K562 (cell line): ENCODE results near the gene PTCRA. TPM values are rescaled to one million over a fixed set of nuclear protein-coding genes. Genes with fewer than 3 reads are reported as not detected.

Source experiments
- ARNT ChIP-seq, 2 experiments: fragments of 450-650 bp; IDR thresholded peaks; 2 replicates each; pipeline ENCODE4 v1.6.1; 2016; ENCODE audit warnings: mild to moderate bottlenecking in 1 of 2
- CBX2 ChIP-seq: fragments of 200-600 bp; sonication (generic); IDR thresholded peaks from one replicate; pipeline ENCODE4 v1.6.1; 2012; ENCODE audit warnings: mild to moderate bottlenecking, low read length, inconsistent platforms; ENCODE audit not compliant: insufficient read depth, poor library complexity, severe bottlenecking
- FOXM1 ChIP-seq, 2 experiments: fragments of 450-650 bp in 1 of 2; sonication (generic) in 1 of 2; formaldehyde crosslinking in 1 of 2; IDR thresholded peaks; 2 replicates each; pipeline versions ENCODE4 v1.6.1 to v1.9.0; 2017 to 2022; ENCODE audit warnings: low read depth in 2 of 2, mild to moderate bottlenecking in 2 of 2, missing genetic modification reagents in 1 of 2, moderate library complexity in 1 of 2
- GABPA ChIP-seq: fragments of 200-800 bp; sonication (Bioruptor generic); conservative IDR thresholded peaks from 2 replicates; pipeline ENCODE4 v1.6.1; 2016; ENCODE audit warnings: low read depth, missing genetic modification characterization, missing compliant biosample characterization
- HIVEP1 ChIP-seq: fragments of 250-450 bp; sonication (Bioruptor Pico); IDR thresholded peaks from 2 replicates; pipeline ENCODE4 v1.4.0; 2020; ENCODE audit warnings: mild to moderate bottlenecking
- NCOA6 ChIP-seq: fragments of 450-650 bp; IDR thresholded peaks from 2 replicates; pipeline ENCODE4 v1.6.1; 2017; ENCODE audit warnings: mild to moderate bottlenecking
- PCBP1 ChIP-seq: fragments of 200-400 bp; formaldehyde crosslinking; IDR thresholded peaks from 2 replicates; pipeline ENCODE4 v1.6.1; 2018; ENCODE audit warnings: mild to moderate bottlenecking, low read depth, low read length; ENCODE audit not compliant: poor library complexity, severe bottlenecking
- PML ChIP-seq: IDR thresholded peaks from 2 replicates; pipeline ENCODE4 v1.6.1; 2012; ENCODE audit warnings: low read length, inconsistent platforms
- SRSF1 ChIP-seq: fragments of 200-400 bp; formaldehyde crosslinking; IDR thresholded peaks from 2 replicates; pipeline ENCODE4 v1.6.1; 2017; ENCODE audit warnings: mild to moderate bottlenecking, low read depth, low read length, moderate library complexity
- TGIF2 ChIP-seq: sonication (generic); formaldehyde crosslinking; IDR thresholded peaks from 2 replicates; pipeline ENCODE4 v1.8.1; 2022; ENCODE audit warnings: mild to moderate bottlenecking, missing genetic modification reagents, moderate library complexity
- YBX1 ChIP-seq: fragments of 450-650 bp; IDR thresholded peaks from 2 replicates; pipeline ENCODE4 v1.7.1; 2016; ENCODE audit warnings: mild to moderate bottlenecking
- ZNF134 ChIP-seq: fragments of 250-450 bp; sonication (Bioruptor Pico); conservative IDR thresholded peaks from 2 replicates; pipeline ENCODE4 v1.4.0; 2020
- ZNF165 ChIP-seq: fragments of 250-450 bp; sonication (Bioruptor Pico); IDR thresholded peaks from 2 replicates; pipeline ENCODE4 v1.4.0; 2020; ENCODE audit warnings: borderline replicate concordance
- ZNF232 ChIP-seq: sonication (generic); formaldehyde crosslinking; IDR thresholded peaks from 2 replicates; pipeline ENCODE4 v1.8.0; 2022; ENCODE audit warnings: mild to moderate bottlenecking, missing genetic modification reagents
- polyA plus RNA-seq, 8 experiments: library from polyadenylated mRNA; depleted of rRNA in 4 of 8; stranded (reverse) in 5 of 8; unstranded in 3 of 8; fragments of >200 nt; fragmentation: Nextera tagmentation in 2 of 8; fragmentation: Illumina TruSeq in 1 of 8; extraction: Ambion mirVana in 2 of 8; extraction: Trizol in 1 of 8; gene quantifications; 2 replicates each; pipeline versions ENCODE4 v1.2.1 to v1.2.3, GENCODE V29; 2011 to 2014; ENCODE audit warnings: inconsistent platforms in 1 of 8, missing spikeins in 1 of 8
- total RNA-seq, 7 experiments: library from RNA; depleted of rRNA in 6 of 7; stranded (reverse); fragments of >200 nt in 6 of 7; fragmentation: Illumina TruSeq in 2 of 7; extraction: Trizol in 2 of 7; gene quantifications; 2 replicates each; pipeline versions ENCODE4 v1.2.1 to v1.2.3, GENCODE V29; 2011 to 2021; ENCODE audit warnings: low replicate concordance in 1 of 7
- TF ChIP-seq, protein P1 (sequence below): sonication (generic); formaldehyde crosslinking; IDR thresholded peaks from 2 replicates; pipeline ENCODE4 v1.8.0; 2022; ENCODE audit warnings: mild to moderate bottlenecking, missing genetic modification reagents
- TF ChIP-seq, protein P2 (sequence below): fragments of 450-650 bp; formaldehyde crosslinking; IDR thresholded peaks from 2 replicates; pipeline ENCODE4 v1.4.0; 2020; ENCODE audit warnings: mild to moderate bottlenecking, moderate library complexity
- TF ChIP-seq, protein P3 (sequence below): fragments of 150-350 bp; conservative IDR thresholded peaks from 2 replicates; pipeline ENCODE4 v1.6.1; 2014; ENCODE audit warnings: low read length

The PTCRA gene
- total and polyA plus RNA-seq, 9 of the 15 experiments (the other 6 are each of a cell fraction or from before 2014, with no cell fraction given), result 0.21 TPM; not detected in 8

DNA sequence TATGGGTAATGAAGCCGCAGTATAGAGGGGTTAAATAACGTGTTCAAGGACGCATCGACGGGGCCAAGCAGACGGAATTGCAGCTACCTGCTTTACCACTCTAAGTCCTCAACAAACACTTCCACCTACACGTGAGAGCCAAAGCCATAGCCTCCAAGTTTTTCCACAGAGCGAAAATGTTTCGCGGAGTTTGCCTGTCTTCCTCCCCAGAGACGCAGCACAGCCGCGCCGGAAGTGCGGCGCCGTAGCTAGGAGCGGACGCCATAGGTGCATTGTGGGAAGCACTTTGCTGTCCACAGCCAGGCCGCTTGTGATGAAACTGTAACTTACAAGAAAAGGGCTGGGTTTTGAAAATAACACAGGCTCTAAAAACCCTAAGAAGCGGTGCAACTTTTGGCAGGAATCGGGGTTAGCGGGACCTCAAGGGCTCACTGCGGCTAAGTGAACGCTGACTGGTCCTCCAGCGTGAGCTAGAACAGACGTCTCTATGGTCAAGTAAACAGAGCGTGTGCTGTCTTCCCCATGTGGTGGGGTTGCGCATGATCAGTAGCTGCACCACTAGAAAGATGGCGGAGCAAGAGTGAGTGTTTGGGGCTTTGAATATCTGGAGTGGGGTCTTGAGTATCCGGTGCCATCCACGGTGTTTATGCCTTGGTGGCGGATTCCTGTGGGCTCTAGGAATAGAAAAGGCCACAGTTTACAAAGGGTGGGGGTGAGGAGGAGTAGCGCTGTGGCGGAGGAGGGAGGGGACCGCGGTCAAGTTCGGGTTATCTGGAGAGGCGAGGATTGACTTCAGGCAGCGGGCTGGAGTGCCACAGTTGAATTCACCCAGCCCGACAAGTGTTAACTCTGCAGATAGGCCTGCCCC, 36.2 kb upstream of the PTCRA start, which contains the start of gene RPL7L1 (continued):
- TF ChIP-seq, protein P1, sequence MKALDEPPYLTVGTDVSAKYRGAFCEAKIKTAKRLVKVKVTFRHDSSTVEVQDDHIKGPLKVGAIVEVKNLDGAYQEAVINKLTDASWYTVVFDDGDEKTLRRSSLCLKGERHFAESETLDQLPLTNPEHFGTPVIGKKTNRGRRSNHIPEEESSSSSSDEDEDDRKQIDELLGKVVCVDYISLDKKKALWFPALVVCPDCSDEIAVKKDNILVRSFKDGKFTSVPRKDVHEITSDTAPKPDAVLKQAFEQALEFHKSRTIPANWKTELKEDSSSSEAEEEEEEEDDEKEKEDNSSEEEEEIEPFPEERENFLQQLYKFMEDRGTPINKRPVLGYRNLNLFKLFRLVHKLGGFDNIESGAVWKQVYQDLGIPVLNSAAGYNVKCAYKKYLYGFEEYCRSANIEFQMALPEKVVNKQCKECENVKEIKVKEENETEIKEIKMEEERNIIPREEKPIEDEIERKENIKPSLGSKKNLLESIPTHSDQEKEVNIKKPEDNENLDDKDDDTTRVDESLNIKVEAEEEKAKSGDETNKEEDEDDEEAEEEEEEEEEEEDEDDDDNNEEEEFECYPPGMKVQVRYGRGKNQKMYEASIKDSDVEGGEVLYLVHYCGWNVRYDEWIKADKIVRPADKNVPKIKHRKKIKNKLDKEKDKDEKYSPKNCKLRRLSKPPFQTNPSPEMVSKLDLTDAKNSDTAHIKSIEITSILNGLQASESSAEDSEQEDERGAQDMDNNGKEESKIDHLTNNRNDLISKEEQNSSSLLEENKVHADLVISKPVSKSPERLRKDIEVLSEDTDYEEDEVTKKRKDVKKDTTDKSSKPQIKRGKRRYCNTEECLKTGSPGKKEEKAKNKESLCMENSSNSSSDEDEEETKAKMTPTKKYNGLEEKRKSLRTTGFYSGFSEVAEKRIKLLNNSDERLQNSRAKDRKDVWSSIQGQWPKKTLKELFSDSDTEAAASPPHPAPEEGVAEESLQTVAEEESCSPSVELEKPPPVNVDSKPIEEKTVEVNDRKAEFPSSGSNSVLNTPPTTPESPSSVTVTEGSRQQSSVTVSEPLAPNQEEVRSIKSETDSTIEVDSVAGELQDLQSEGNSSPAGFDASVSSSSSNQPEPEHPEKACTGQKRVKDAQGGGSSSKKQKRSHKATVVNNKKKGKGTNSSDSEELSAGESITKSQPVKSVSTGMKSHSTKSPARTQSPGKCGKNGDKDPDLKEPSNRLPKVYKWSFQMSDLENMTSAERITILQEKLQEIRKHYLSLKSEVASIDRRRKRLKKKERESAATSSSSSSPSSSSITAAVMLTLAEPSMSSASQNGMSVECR (CRISPR knock-in tag), result peak; percentile 91
- TF ChIP-seq ZNF232 (CRISPR knock-in tag) (0 out of 2 replicates have a peak, but pooled peaks have one; percentile 68), NCOA6 (peak; percentile 51; the same call in 1 of the 2 replicates), TGIF2 (no peak), SRSF1 (no peak), HIVEP1 (peak; percentile 83; the same call in 1 of the 2 replicates), FOXM1 (IDR thresholded peaks at IDR 0.05; ENCODE audit: low read depth) (peak; percentile 29; the same call in 1 of the 2 replicates), FOXM1 (CRISPR knock-in tag; IDR thresholded peaks at IDR 0.05; ENCODE audit: low read depth) (0 out of 2 replicates have a peak, but pooled peaks have one; percentile 41), PCBP1 (no peak), CBX2 (no peak), GABPA (tag) (peak; percentile 98), PML (peak; percentile 85), ZNF134 (0 out of 2 replicates have a peak, but pooled peaks have one; percentile 7), ARNT (IDR thresholded peaks at IDR 0.05) (peak; percentile 68), YBX1 (no peak), ZNF165 (CRISPR knock-in tag) (no peak; the same call in 1 of the 2 replicates)
- TF ChIP-seq, protein P2, sequence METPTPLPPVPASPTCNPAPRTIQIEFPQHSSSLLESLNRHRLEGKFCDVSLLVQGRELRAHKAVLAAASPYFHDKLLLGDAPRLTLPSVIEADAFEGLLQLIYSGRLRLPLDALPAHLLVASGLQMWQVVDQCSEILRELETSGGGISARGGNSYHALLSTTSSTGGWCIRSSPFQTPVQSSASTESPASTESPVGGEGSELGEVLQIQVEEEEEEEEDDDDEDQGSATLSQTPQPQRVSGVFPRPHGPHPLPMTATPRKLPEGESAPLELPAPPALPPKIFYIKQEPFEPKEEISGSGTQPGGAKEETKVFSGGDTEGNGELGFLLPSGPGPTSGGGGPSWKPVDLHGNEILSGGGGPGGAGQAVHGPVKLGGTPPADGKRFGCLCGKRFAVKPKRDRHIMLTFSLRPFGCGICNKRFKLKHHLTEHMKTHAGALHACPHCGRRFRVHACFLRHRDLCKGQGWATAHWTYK (CRISPR knock-in tag), result peak; percentile 52; the same call in 1 of the 2 replicates
- TF ChIP-seq, protein P3, sequence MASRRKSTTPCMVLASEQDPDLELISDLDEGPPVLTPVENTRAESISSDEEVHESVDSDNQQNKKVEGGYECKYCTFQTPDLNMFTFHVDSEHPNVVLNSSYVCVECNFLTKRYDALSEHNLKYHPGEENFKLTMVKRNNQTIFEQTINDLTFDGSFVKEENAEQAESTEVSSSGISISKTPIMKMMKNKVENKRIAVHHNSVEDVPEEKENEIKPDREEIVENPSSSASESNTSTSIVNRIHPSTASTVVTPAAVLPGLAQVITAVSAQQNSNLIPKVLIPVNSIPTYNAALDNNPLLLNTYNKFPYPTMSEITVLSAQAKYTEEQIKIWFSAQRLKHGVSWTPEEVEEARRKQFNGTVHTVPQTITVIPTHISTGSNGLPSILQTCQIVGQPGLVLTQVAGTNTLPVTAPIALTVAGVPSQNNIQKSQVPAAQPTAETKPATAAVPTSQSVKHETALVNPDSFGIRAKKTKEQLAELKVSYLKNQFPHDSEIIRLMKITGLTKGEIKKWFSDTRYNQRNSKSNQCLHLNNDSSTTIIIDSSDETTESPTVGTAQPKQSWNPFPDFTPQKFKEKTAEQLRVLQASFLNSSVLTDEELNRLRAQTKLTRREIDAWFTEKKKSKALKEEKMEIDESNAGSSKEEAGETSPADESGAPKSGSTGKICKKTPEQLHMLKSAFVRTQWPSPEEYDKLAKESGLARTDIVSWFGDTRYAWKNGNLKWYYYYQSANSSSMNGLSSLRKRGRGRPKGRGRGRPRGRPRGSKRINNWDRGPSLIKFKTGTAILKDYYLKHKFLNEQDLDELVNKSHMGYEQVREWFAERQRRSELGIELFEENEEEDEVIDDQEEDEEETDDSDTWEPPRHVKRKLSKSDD, result peak; percentile 97
